Neural cell (in vitro differentiated cells): ENCODE results near the gene PXDN. TPM values are rescaled to one million over a fixed set of nuclear protein-coding genes. Genes with fewer than 3 reads are reported as not detected.

Source experiments
- H2AFZ ChIP-seq: fragments of 200-600, 300-800 bp; sonication (generic), shearing (Covaris generic); 2 replicates; pipeline ENCODE4 v1.6.0; 2014; ENCODE audit warnings: low read depth, mild to moderate bottlenecking, antibody characterized with exemption, low read length, moderate library complexity
- H3F3A ChIP-seq: fragments of 200-600 bp; shearing (Covaris generic); 2 replicates; pipeline ENCODE4 v1.6.1; 2016; ENCODE audit warnings: mild to moderate bottlenecking, moderate library complexity, mixed read lengths, antibody characterized with exemption, low read length; ENCODE audit not compliant: insufficient read depth, poor library complexity, severe bottlenecking
- H3K27ac ChIP-seq: fragments of 200-600, 300-800 bp; sonication (generic), shearing (Covaris generic); 2 replicates; pipeline ENCODE4 v1.5.1; 2014; ENCODE audit warnings: mild to moderate bottlenecking, low read length, moderate library complexity
- H3K27me3 ChIP-seq: fragments of 300-800, 200-600 bp; sonication (generic), shearing (Covaris generic); 2 replicates; pipeline ENCODE4 v1.6.0; 2014; ENCODE audit warnings: mild to moderate bottlenecking, low read depth, low read length, moderate library complexity; ENCODE audit not compliant: insufficient read depth
- H3K36me3 ChIP-seq: fragments of 300-800, 200-600 bp; sonication (generic), shearing (Covaris generic); 2 replicates; pipeline ENCODE4 v1.5.1; 2014; ENCODE audit warnings: mild to moderate bottlenecking, antibody characterized with exemption, low read length, moderate library complexity; ENCODE audit not compliant: insufficient read depth
- H3K4me2 ChIP-seq: fragments of 300-800, 200-600 bp; sonication (generic), shearing (Covaris generic); 2 replicates; pipeline ENCODE4 v1.6.0; 2014; ENCODE audit warnings: mild to moderate bottlenecking, low read length
- H3K4me3 ChIP-seq: fragments of 300-800, 200-600 bp; sonication (generic), shearing (Covaris generic); 2 replicates; pipeline ENCODE4 v1.5.1; 2014; ENCODE audit warnings: mild to moderate bottlenecking, low read length, moderate library complexity
- H3K79me2 ChIP-seq: fragments of 200-600 bp; shearing (Covaris generic); replicated peaks from 2 replicates; pipeline ENCODE4 v1.6.0; 2014; ENCODE audit warnings: mild to moderate bottlenecking, low read length, moderate library complexity; ENCODE audit not compliant: insufficient read depth
- H3K9ac ChIP-seq: fragments of 300-800, 200-600 bp; sonication (generic), shearing (Covaris generic); 2 replicates; pipeline ENCODE4 v1.6.1; 2016; ENCODE audit warnings: mild to moderate bottlenecking, low read length, mixed read lengths
- H3K9me2 ChIP-seq: fragments of 200-600 bp; shearing (Covaris generic); 2 replicates; pipeline ENCODE4 v1.6.1; 2016; ENCODE audit warnings: mild to moderate bottlenecking, low read length, mixed read lengths; ENCODE audit not compliant: insufficient read depth
- H3K9me3 ChIP-seq: fragments of 200-600, 300-800 bp; sonication (generic), shearing (Covaris generic); 2 replicates; pipeline ENCODE4 v1.6.1; 2016; ENCODE audit warnings: mild to moderate bottlenecking, mixed run types, low read length, moderate library complexity, mixed read lengths
- H4K20me1 ChIP-seq: fragments of 200-600 bp; shearing (Covaris generic); 2 replicates; pipeline ENCODE4 v1.6.1; 2016; ENCODE audit warnings: mild to moderate bottlenecking, mixed run types; ENCODE audit not compliant: insufficient read depth
- CTCF ChIP-seq: fragments of 450-650 bp; IDR thresholded peaks from 2 replicates; pipeline ENCODE4 v1.5.1; 2014; ENCODE audit warnings: antibody characterized with exemption, mild to moderate bottlenecking, moderate library complexity; ENCODE audit not compliant: poor library complexity, severe bottlenecking
- EP300 ChIP-seq: fragments of 450-650 bp; conservative IDR thresholded peaks from 2 replicates; pipeline ENCODE4 v1.6.1; 2014; ENCODE audit warnings: antibody characterized with exemption, mild to moderate bottlenecking, moderate library complexity; ENCODE audit not compliant: poor library complexity, severe bottlenecking
- EZH2 ChIP-seq: fragments of 200-600, 300-800 bp; shearing (Covaris generic), sonication (generic); IDR thresholded peaks from 2 replicates; pipeline ENCODE4 v1.6.1; 2014; ENCODE audit warnings: antibody characterized with exemption, low read length, borderline replicate concordance, mild to moderate bottlenecking; ENCODE audit not compliant: insufficient read depth, poor library complexity, severe bottlenecking
- POLR2AphosphoS5 ChIP-seq: IDR thresholded peaks from 2 replicates; pipeline ENCODE4 v1.6.1; 2012
- RAD21 ChIP-seq: fragments of 450-650 bp; conservative IDR thresholded peaks from 2 replicates; pipeline ENCODE4 v1.6.1; 2014; ENCODE audit warnings: antibody characterized with exemption, mild to moderate bottlenecking, moderate library complexity
- REST ChIP-seq: IDR thresholded peaks from 2 replicates; pipeline ENCODE4 v1.6.1; 2012; ENCODE audit warnings: borderline replicate concordance
- SMC3 ChIP-seq: fragments of 450-650 bp; conservative IDR thresholded peaks from 2 replicates; pipeline ENCODE4 v1.6.1; 2014; ENCODE audit warnings: antibody characterized with exemption, mild to moderate bottlenecking, moderate library complexity; ENCODE audit not compliant: poor library complexity
- TAF1 ChIP-seq: IDR thresholded peaks from 2 replicates; pipeline ENCODE4 v1.6.1; 2012; ENCODE audit warnings: low read depth
- polyA plus RNA-seq: library from polyadenylated mRNA; depleted of rRNA; stranded (reverse); fragments of >200 nt; gene quantifications from 2 replicates; pipeline ENCODE4 v1.2.3, GENCODE V29; 2014

Gene PXDN
- polyA plus RNA-seq, 1 donor from 2014 or later = 181 TPM

GRCh38 chr2:1660656-1661640 lies 83.4 kb downstream of the PXDN start:
- Histone ChIP-seq H3K9me3 (no peaks in the 10 kb centered on the region), H3F3A (no peaks in the 10 kb centered on the region), H3K27ac (no peak overlapping the region), H3K4me3 (no peak overlapping the region), H3K36me3 (peaks cover 10% of the 10 kb centered on the region), H3K4me2 (no peak overlapping the region), H3K9me2 (no peaks in the 10 kb centered on the region), H3K27me3 (no peaks in the 10 kb centered on the region), H3K9ac (no peak overlapping the region), H2AFZ (no peak overlapping the region), H3K79me2 (no peaks in the 10 kb centered on the region), H4K20me1 (no peaks in the 10 kb centered on the region)
- TF ChIP-seq TAF1 (no peak), EP300 (no peak), SMC3 (no peak), EZH2 (no peak), RAD21 (no peak), CTCF (no peak), POLR2AphosphoS5 (no peak), REST (no peak)

- H3K36me3 ChIP-seq = peaks cover 10% of the 10 kb centered on the region
- TF ChIP-seq CTCF (no peak), EZH2 (no peak), SMC3 (no peak)
- no peaks in the 10 kb centered on the region for H3K9me2 ChIP-seq
- no peak overlapping the region for H3K4me3 ChIP-seq
- no peak overlapping the region for H2AFZ ChIP-seq
- no peaks in the 10 kb centered on the region for H3K9me3 ChIP-seq
- H4K20me1 ChIP-seq = no peaks in the 10 kb centered on the region
- no peaks in the 10 kb centered on the region for H3K27me3 ChIP-seq
- H3K79me2 ChIP-seq = no peaks in the 10 kb centered on the region
- no peak overlapping the region for H3K4me2 ChIP-seq
- H3F3A ChIP-seq = no peaks in the 10 kb centered on the region
- H3K27ac ChIP-seq = no peak overlapping the region
- no peak overlapping the region for H3K9ac ChIP-seq
These were observed 84.3 kb downstream of the PXDN start for GRCh38 chr2:1659951-1660565.
